ENCODE results near the gene TTLL11. TPM values are rescaled to one million over a fixed set of nuclear protein-coding genes. Genes with fewer than 3 reads are reported as not detected.

Gene TTLL11
- total and polyA plus RNA-seq, 2 experiments from 2014 or later, result 5.5 to 7.6 TPM

DNA sequence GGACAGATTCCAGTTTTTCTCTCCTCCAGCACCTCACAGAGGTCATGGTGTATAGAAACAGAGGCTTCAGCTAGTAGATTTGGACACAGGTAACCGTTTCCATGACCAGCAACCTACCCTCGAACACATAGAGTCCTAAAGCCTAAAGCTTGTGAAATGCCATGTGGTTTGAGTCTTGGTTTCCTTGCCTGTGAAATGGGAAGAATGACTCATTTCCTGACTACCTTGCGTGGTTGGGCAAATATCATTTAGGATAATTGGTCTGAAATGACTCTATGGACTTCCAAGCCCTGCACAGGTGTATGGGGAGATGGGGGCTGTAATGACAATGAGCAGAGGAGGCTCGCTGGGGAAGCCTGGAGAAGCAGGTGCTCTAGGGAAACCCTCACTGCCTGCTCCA, 134.6 kb downstream of the TTLL11 start:
- DNase-seq (ENCODE audit: low spot score), result no peak
- Histone ChIP-seq H3K9me3 (ENCODE audit: low read depth) (no peaks in the 10 kb centered on the region), H3K36me3 (replicated peaks; ENCODE audit: insufficient read depth, low read depth) (no peaks in the 10 kb centered on the region), H3K79me2 (no peaks in the 10 kb centered on the region), H3K27me3 (no peaks in the 10 kb centered on the region), H3K27ac (no peak overlapping the region), H3K9me2 (replicated peaks; ENCODE audit: insufficient read depth) (no peaks in the 10 kb centered on the region), H3K4me2 (no peak overlapping the region), H3K4me3 (no peak overlapping the region), H4K20me1 (ENCODE audit: insufficient read depth, poor library complexity, severe bottlenecking) (no peaks in the 10 kb centered on the region), H2AFZ (no peak overlapping the region), H3K4me1 (ENCODE audit: insufficient read depth) (no peaks in the 10 kb centered on the region)
- 86% methylated on average over 4 of the region's 4 CpGs for WGBS (ENCODE audit: low lambda C conversion rate, missing lambda C conversion rate)
- TF ChIP-seq EZH2phosphoT487 (IDR thresholded peaks at IDR 0.05; ENCODE audit: low read depth, severe bottlenecking, unreplicated experiment) (no peak), EZH2 (IDR thresholded peaks at IDR 0.05; ENCODE audit: borderline replicate concordance) (no peak)
- TF ChIP-seq, protein P1, sequence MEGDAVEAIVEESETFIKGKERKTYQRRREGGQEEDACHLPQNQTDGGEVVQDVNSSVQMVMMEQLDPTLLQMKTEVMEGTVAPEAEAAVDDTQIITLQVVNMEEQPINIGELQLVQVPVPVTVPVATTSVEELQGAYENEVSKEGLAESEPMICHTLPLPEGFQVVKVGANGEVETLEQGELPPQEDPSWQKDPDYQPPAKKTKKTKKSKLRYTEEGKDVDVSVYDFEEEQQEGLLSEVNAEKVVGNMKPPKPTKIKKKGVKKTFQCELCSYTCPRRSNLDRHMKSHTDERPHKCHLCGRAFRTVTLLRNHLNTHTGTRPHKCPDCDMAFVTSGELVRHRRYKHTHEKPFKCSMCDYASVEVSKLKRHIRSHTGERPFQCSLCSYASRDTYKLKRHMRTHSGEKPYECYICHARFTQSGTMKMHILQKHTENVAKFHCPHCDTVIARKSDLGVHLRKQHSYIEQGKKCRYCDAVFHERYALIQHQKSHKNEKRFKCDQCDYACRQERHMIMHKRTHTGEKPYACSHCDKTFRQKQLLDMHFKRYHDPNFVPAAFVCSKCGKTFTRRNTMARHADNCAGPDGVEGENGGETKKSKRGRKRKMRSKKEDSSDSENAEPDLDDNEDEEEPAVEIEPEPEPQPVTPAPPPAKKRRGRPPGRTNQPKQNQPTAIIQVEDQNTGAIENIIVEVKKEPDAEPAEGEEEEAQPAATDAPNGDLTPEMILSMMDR (IDR thresholded peaks at IDR 0.05; ENCODE audit: poor library complexity), result no peak

DNA sequence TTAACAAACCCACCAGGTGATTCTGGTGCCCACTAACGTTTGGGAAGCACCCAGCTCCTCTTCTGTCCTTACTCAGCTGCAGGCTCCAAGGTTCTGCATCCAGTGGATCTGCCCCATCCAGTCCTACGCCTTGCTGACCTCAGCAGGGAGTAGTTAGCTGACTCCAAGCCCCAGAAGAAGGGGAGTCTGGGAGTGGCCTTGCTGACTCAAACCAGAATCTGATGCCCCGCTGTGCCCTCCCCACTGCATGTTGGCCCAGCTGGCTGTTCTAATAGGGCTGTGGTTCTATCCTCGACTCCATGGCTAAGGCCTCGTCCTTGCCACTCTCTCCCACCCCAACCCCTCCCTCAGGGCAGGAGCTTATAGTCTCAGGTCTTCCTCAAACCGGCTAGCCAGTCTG, 136.3 kb downstream of the TTLL11 start:
- H3K27me3 ChIP-seq, result no peaks in the 10 kb centered on the region
- H4K20me1 ChIP-seq (ENCODE audit: insufficient read depth, poor library complexity, severe bottlenecking), result no peaks in the 10 kb centered on the region
- no peak overlapping the region for H3K27ac ChIP-seq
- H3K4me2 ChIP-seq, result no peak overlapping the region
- no peaks in the 10 kb centered on the region for H3K79me2 ChIP-seq
- H2AFZ ChIP-seq, result no peak overlapping the region
- DNase-seq (ENCODE audit: low spot score), result no peak
- H3K4me3 ChIP-seq, result no peak overlapping the region
- H3K36me3 ChIP-seq (replicated peaks; ENCODE audit: insufficient read depth, low read depth), result no peaks in the 10 kb centered on the region
- WGBS (ENCODE audit: low lambda C conversion rate, missing lambda C conversion rate), result 72% methylated on average over 5 of the region's 6 CpGs
- H3K9me2 ChIP-seq (replicated peaks; ENCODE audit: insufficient read depth), result no peaks in the 10 kb centered on the region
- no peaks in the 10 kb centered on the region for H3K4me1 ChIP-seq (ENCODE audit: insufficient read depth)
- H3K9me3 ChIP-seq (ENCODE audit: low read depth), result no peaks in the 10 kb centered on the region
- TF ChIP-seq EZH2phosphoT487 (IDR thresholded peaks at IDR 0.05; ENCODE audit: low read depth, severe bottlenecking, unreplicated experiment) (no peak), EZH2 (IDR thresholded peaks at IDR 0.05; ENCODE audit: borderline replicate concordance) (no peak)
- TF ChIP-seq, protein P1 (IDR thresholded peaks at IDR 0.05; ENCODE audit: poor library complexity), result no peak

DNA sequence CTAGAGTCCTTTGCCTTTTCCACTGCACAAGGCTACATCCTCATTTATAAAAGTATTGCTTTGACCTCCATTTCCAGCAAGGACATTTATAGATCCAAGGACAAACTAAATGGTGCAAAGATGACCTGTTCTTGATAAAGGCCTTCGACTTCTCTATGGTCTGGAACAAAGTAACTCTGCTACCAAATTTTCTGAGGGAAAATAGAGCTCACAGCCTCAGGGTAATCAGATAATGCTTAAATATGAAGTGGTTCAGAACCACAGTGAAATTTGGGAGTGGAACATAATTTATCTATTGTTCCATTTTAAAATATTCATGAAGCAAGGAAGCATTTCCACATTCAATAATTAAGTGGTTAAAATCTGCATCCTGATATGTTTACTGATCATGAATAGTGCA, 137.5 kb downstream of the TTLL11 start:
- no peak for DNase-seq (ENCODE audit: low spot score)
- Histone ChIP-seq H3K79me2 (no peaks in the 10 kb centered on the region), H3K27me3 (no peaks in the 10 kb centered on the region), H4K20me1 (ENCODE audit: insufficient read depth, poor library complexity, severe bottlenecking) (no peaks in the 10 kb centered on the region), H3K36me3 (replicated peaks; ENCODE audit: insufficient read depth, low read depth) (no peaks in the 10 kb centered on the region), H3K4me1 (ENCODE audit: insufficient read depth) (no peaks in the 10 kb centered on the region), H3K4me2 (no peak overlapping the region), H3K9me2 (replicated peaks; ENCODE audit: insufficient read depth) (no peaks in the 10 kb centered on the region), H3K27ac (no peak overlapping the region), H2AFZ (no peak overlapping the region), H3K4me3 (no peak overlapping the region), H3K9me3 (ENCODE audit: low read depth) (no peaks in the 10 kb centered on the region)
- TF ChIP-seq, protein P1 (IDR thresholded peaks at IDR 0.05; ENCODE audit: poor library complexity), result no peak
- TF ChIP-seq EZH2 (IDR thresholded peaks at IDR 0.05; ENCODE audit: borderline replicate concordance) (no peak), EZH2phosphoT487 (IDR thresholded peaks at IDR 0.05; ENCODE audit: low read depth, severe bottlenecking, unreplicated experiment) (no peak)
- 71% methylated on average over 1 of the region's 1 CpG for WGBS (ENCODE audit: low lambda C conversion rate, missing lambda C conversion rate)

All from hepatocyte (in vitro differentiated cells).